ENCODE results near the gene POLR3H.
A peak's percentile ranks its signal among the peaks of the same experiment; 100 is the strongest.

Gene POLR3H

DNA sequence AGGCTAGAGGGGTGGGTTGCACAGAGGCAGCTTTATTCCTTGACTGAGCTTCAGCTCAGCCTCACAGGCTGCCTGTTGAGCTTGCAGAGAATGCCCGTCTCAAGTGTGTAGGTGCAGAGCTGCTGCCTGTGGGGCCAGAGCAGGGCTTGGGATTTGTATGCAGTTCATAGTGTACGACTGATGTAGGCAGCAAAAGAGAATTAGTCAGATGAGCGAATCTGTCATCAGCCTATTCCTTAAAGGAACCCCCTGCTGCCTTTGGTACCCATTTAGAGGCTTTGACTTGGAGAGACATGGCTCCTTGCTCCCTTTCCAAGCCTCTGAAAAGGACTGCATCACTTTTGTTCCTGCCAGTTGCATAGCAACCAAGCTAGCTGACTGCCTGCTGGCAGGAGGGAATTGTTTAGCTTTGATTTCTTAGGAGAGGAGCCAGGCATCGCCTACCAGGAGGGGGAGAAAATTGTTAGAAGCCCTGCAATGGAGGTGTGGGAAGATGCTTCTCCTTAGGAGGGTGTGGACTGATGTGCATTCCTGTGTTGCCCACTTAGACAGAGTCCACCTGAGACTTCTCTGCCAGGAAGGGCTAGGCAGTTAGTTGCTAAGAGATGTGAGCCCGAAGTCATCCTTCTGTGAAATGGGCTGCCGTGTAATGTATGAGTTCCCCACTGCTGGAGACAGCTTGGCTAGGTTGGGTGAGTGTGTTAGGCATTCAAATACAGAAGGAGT is 64.4 kb downstream of the POLR3H start:
- DNase-seq (ENCODE audit: low spot score) = no peak
- TF ChIP-seq, protein P1, sequence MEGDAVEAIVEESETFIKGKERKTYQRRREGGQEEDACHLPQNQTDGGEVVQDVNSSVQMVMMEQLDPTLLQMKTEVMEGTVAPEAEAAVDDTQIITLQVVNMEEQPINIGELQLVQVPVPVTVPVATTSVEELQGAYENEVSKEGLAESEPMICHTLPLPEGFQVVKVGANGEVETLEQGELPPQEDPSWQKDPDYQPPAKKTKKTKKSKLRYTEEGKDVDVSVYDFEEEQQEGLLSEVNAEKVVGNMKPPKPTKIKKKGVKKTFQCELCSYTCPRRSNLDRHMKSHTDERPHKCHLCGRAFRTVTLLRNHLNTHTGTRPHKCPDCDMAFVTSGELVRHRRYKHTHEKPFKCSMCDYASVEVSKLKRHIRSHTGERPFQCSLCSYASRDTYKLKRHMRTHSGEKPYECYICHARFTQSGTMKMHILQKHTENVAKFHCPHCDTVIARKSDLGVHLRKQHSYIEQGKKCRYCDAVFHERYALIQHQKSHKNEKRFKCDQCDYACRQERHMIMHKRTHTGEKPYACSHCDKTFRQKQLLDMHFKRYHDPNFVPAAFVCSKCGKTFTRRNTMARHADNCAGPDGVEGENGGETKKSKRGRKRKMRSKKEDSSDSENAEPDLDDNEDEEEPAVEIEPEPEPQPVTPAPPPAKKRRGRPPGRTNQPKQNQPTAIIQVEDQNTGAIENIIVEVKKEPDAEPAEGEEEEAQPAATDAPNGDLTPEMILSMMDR (IDR thresholded peaks at IDR 0.05; ENCODE audit: extremely low read depth, missing control alignments) = no peak

DNA sequence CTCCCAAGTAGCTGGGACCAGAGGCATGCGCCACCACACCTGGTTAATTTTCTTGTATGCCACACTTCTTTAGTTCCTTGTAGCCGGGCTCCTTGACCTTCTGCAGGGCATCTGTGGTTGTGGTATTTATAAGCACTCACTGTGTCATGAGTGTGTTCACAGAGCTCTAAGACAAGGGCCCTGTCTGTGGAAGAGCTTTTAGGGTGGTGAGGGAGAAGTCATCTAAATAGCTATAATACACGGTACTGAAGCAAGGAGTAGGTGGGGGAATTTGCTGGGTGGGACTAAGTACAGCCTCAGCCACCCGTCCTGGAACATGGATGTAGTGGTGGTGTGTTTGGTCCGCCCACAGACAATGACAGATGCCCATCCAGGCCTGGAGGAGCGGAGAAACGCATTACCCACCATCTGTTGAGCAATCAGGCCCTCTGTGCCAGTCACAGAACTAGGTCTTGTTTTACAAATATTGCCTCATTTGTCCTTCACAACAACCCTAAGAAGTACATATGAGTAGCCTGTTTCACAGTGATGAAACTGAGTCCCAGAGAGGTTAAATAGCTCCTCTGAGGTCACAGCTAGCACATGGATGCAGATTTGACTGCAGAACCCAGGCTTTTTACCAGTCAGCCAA is 65.3 kb downstream of the POLR3H start:
- TF ChIP-seq, protein P1 (IDR thresholded peaks at IDR 0.05; ENCODE audit: extremely low read depth, missing control alignments) = no peak
- peak; percentile 38 for DNase-seq (ENCODE audit: low spot score)

DNA sequence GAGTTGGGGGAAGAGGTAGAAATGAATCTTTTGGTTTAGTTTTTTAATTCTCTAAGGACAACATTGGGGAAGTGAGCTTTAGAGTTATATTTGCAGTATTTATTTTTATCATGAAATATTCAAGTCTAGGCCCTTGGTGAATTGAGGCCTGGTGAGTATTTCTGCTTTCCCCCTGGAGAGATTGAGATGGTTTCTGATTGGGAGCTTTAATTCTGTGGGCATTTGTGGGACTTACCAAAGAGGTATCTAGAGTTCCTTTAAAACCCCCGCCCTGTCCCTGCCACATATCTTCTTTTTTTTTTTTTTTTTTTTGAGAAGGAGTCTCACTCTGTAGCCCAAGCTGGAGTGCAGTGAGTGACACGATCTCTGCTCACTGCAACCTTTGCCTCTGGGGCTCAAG is 65.8 kb downstream of the POLR3H start:
- no peak for DNase-seq (ENCODE audit: low spot score)
- TF ChIP-seq, protein P1 (IDR thresholded peaks at IDR 0.05; ENCODE audit: extremely low read depth, missing control alignments) = no peak

Measured in GM20000 (cell line).